Transverse colon (tissue), 4 donors: ENCODE measurements around the gene COL4A6.

ENCODE experiments used
- CTCF ChIP-seq, 5 experiments: fragments of 200-600 bp in 3 of 5; fragments of 450-650 bp in 2 of 5; sonication (generic) in 3 of 5; IDR thresholded peaks; 1 replicate in 2 of 5; 2 replicates in 3 of 5; pipeline ENCODE4 v1.5.1; 2016 to 2017; ENCODE audit warnings: antibody characterized with exemption in 5 of 5, inconsistent platforms in 3 of 5, mild to moderate bottlenecking in 2 of 5, moderate library complexity in 1 of 5
- EP300 ChIP-seq: sonication (generic); formaldehyde crosslinking; IDR thresholded peaks from one replicate; pipeline ENCODE4 v1.6.1; 2017; ENCODE audit warnings: antibody characterized with exemption, low read depth
- POLR2A ChIP-seq: fragments of 450-650 bp; IDR thresholded peaks from one replicate; pipeline ENCODE4 v1.6.1; 2016; ENCODE audit warnings: antibody characterized with exemption, mild to moderate bottlenecking, moderate library complexity
- POLR2AphosphoS5 ChIP-seq, 3 donors: sonication (generic); formaldehyde crosslinking; IDR thresholded peaks; one replicate each; pipeline ENCODE4 v1.6.1; 2016; ENCODE audit warnings: antibody characterized with exemption in 3 of 3

GRCh38 chrX:108257556-108257955 is 180.7 kb downstream of the COL4A6 start:
- TF ChIP-seq EP300, result no peak
- TF ChIP-seq CTCF (IDR thresholded peaks at IDR 0.05), result no peak
- no peak for TF ChIP-seq POLR2A
- TF ChIP-seq POLR2AphosphoS5 (IDR thresholded peaks at IDR 0.05), result no peak
